ENCODE measurements around the gene MAML3. TPM values are rescaled to one million over a fixed set of nuclear protein-coding genes. Genes with fewer than 3 reads are reported as not detected.
A peak's percentile ranks its signal among the peaks of the same experiment; 100 is the strongest.

The MAML3 gene
- polyA plus RNA-seq, 1 donor: 17.2 TPM

- DNase-seq: no peak
Measured at GRCh38 chr4:140046016-140046415, 108.0 kb downstream of the MAML3 start.

DNA sequence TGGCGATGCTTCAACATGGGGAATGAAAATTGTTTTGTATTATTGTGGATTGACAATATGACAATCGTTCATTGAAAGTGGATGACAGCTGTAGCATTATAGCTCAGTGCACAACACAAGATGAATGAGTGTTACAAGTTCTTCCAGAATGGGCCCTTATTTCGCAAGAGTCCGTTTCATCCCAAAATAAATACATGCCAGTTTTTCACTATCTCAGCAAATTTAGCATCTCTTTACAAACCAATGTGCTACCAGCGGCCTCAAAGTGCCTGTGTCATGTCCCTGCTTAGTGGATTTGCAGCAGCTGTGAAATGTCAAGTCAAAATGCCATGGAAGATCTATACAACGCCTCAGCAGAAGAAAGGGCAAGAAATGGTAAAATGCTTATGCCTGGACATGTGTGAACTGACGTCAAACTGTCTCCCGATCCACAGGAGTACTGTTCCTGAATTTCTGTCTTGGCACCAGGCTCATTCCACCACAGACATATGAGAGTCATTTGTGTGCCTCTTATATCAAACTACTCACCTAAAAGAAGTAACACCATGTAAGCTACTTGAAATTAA, 109.6 kb downstream of the MAML3 start:
- DNase-seq: no peak

DNA sequence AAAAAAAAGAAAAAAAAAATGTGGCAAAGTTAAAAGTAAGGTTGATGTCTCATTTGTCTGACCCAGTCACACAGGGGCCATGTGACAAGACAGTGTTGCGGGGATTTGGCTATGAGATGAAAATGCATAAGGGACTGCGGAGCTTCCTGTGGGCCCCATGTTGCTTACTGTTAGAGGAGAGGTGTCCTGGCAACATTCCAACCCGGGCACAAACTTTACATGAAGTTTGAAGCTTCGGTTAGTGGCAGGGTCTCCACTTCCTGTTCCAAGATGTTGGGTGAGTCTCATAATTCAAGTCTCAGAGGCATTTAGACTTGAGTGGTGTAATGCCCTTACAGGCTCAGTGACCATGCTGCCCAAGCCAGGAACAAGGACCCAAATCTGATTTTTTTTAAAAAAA, 111.3 kb downstream of the MAML3 start:
- no peak for DNase-seq

DNA sequence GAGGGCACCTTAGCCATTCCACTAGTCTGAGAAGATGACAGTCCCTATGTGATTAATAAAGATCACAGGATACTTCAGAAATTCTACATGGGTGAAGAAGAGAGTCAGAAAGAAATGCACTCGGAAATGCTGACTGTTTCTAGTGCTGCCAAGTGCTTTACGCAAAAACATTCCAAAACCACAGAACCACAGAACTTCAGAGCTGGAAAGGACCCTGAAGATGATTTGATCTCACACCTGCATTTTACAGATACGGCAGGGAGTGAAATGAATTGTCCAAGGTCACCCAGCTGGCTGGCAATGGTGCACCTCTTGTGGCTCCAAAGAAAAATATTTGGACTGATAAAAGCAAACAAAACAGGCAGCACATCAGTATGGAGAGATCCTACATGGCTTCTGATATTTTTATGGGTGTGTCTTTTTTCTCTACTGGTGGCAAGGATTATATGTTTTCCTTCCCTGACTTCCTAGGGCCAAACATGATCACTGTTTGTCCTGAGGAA, 115.9 kb downstream of the MAML3 start:
- no peak for DNase-seq

- no peak for DNase-seq
Measured at GRCh38 chr4:140037353-140038030, 116.5 kb downstream of the MAML3 start.

DNA sequence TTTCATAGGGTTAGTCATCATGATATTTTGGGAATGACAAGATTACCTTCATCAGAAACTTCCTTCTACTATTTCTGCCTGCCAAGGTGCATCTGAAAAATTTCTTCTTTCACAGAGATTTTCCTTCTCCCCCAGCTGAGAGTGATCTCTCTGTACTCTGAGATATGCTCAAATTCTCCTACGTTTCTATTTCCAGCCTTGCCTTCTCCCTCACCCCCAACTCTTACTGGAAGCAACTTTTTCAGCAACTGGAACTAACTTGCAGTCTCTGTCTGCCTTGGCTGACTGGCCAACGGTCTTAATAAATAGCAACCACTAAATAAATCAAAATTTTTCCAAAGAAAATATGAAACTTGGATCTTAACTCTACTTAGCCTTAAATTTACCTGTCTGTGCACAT, 122.3 kb downstream of the MAML3 start:
- DNase-seq: no peak

DNA sequence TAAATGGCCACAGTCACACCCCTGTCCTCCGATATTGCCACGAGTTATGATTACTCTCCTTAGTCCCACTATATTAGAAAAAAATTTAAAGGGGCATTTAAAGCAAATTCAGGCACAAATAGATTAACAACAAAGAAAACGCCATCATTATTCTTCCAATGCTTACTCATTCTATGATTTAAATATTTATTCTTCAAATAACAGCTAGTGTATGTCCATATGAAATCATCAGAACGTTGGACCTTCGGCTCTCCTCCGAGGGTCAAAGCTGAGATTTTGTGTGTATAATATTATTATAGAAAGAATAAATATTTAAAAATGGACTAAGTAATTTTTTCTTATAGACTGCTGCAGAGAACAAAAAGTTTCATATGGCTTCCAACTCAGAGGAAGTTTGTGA, 122.9 kb downstream of the MAML3 start:
- no peak for DNase-seq

DNA sequence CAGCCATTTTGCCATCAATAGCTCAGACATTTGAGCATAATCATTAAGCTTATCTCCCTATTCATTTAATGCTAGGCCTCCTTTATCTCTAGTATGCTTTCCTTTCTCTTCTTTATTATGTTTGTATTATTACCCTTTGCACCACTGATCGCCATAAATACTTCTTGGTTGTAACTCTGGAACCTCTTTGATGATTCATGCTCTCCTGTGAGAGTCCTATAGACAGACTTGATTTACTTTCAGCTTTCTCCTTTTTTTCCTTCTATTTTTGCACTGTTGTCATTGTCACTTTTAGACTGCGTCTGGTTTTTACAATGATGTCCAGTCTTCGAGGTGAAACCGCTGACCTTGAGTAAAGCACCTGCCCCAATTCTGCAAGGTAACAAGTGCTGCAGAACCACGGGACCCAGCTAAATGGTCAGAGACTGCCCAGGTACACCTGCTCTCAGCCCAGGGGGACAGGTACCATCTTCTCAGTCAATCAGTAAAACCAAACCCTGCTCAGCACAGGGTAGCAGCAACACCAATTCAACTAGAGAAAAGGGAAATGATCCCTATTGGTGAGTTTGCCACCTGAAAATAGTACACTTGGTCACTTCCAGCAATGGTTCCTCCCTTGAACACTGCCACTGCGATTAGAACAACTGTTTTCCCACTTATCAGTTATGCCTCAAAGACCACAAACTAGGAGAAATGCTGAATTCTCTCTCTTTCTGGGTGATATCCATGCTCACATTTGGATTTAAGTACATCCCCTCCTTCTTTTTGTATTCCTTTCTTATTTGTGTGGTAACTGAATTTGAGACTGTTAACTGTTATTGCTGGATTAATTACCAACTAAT, 125.1 kb downstream of the MAML3 start:
- no peak for DNase-seq

DNA sequence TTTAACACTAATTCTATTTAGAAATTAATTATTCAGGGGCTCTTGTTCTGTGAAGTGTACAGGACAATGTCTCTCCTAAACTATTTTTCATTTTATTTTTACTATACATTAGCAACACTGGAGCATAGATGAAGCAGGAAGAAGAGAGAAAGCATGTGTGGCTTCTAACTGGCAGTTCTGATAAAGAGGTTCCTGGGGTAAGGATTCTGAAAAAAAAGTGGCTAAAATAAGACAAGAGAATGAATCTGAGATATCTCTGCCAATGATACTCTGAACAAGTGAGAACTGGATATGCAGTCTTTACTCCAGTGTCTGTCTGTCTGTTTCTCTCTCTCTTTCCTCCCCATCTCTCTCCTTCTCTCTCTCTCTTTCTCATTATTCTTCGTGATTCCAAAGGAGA, 125.9 kb downstream of the MAML3 start:
- no peak for DNase-seq

DNA sequence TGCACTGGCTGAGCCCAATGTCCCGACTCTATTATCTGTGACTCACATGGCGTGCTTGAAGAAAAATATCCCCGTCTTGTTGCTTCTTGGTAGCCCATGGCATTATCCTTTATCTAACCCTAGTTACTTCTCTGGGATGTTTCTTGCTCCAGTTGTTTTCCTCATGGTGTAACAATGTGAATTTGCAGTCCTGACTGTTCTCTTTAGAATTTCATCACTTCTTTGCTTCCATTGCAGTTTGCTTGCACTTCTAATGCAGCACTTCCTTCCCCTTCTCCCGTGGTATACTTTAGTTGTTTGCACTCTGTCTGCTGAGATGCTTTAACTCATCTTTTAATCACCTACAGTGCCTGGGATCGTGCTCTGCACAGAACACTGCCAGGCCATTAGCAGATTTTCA, 126.9 kb downstream of the MAML3 start:
- DNase-seq: no peak

- no peak for DNase-seq
Measured at GRCh38 chr4:140025470-140025869, 128.5 kb downstream of the MAML3 start.

GRCh38 chr4:140020457-140021361, 133.3 kb downstream of the MAML3 start:
- DNase-seq: no peak

DNA sequence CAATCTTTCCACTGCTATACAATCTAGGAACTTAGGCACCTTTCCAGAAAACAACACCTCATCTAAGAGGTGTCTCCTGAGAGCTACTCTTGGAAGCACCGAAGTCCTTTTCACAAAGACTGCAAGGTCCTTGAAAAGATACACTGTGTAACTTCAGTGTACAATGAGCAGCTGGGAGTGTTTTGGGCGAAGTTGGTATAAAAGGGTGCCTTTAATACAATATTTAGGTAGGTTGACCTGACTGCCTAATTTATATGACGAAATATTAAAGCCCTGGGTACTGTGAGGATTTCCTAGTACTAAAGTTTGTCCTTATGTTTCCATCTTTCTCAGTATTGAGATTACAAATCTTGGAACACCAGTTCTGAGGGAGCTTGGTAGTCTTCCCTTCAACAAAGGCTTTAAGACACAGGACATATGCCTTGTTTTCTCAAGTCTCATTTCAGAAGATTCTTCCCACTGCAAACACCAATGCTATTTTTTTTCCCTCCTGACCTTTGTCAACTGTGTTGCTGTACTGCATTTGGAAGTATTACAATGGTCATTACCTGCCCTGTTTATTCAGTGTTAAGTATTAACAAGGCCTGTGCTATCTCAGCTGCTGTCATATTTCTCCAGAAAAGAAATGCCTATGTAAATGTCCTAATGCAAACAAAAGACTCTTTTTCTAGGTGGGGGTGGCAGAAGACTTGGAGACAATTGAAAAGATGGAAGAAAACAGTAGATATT, 134.2 kb downstream of the MAML3 start:
- no peak for DNase-seq

- no peak for DNase-seq
Measured at GRCh38 chr4:140018931-140019618, 134.9 kb downstream of the MAML3 start.

GRCh38 chr4:140014284-140014683, 139.7 kb downstream of the MAML3 start:
- no peak for DNase-seq

- DNase-seq: peak; percentile 69
Measured at GRCh38 chr4:140012688-140013486, 141.1 kb downstream of the MAML3 start.

DNA sequence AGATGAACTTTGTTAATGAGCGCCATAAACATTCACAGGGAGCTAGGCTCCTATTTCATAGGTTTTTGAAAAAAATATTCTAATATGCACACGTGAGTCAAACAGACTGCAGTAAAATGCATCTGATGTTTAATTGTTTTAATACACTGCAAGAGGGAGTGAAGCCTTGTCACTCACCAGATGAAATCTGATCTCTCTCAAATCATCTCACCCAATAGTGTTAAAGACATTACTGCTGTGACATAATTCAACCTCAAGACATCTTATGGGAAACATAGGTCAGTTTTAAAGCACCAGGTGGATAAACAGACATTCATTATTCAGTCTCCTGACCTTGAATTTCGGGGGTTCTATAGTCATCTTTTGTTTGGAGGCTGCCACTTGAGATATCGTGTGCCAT, 148.3 kb downstream of the MAML3 start:
- peak; percentile 46 for DNase-seq

GRCh38 chr4:140004922-140005627, 148.9 kb downstream of the MAML3 start:
- peak; percentile 25 for DNase-seq

DNA sequence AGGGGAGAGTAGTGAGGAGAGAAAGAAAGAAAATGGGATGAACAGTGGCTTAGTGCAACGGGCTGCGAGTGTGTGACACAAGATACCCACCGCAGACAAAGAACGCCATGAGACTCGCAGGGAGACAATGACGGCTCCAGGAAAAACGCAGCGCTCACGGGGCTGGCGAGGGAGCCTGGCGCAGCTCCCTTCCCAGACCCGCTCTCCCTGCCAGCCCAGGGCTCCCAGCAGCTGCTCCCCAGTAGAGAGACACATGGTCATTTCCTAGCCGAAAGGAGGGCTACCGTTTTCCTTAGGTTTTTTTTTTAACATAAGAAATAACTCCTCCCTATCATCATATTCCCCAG, 149.5 kb downstream of the MAML3 start:
- peak; percentile 42 for DNase-seq

Measured in left kidney (tissue), 2 donors.